Loucy (cell line): ENCODE measurements around the gene CACNA1C.

Experiments
- H2AFZ ChIP-seq: fragments of 200-600 bp; sonication (generic); 2 replicates; pipeline ENCODE4 v1.6.0; 2016; ENCODE audit warnings: antibody characterized with exemption, mild to moderate bottlenecking, low read length, moderate library complexity
- H3F3A ChIP-seq: fragments of 200-600 bp; 2 replicates; pipeline ENCODE4 v1.6.0; 2016; ENCODE audit warnings: antibody characterized with exemption, low read depth, mild to moderate bottlenecking
- H3K27me3 ChIP-seq: fragments of 200-600 bp; sonication (generic); 2 replicates; pipeline ENCODE4 v1.6.1; 2014; ENCODE audit warnings: low read length, mild to moderate bottlenecking; ENCODE audit not compliant: insufficient read depth, poor library complexity, severe bottlenecking
- H3K36me3 ChIP-seq: fragments of 200-600 bp; sonication (generic); 2 replicates; pipeline ENCODE4 v1.6.1; 2016; ENCODE audit warnings: low read length; ENCODE audit not compliant: insufficient read depth
- H3K4me1 ChIP-seq: fragments of 200-600 bp; sonication (generic); 2 replicates; pipeline ENCODE4 v1.5.1; 2014; ENCODE audit warnings: low read length, mild to moderate bottlenecking; ENCODE audit not compliant: insufficient read depth, poor library complexity, severe bottlenecking
- H3K4me2 ChIP-seq: fragments of 200-600 bp; sonication (generic); 2 replicates; pipeline ENCODE4 v1.6.0; 2014; ENCODE audit warnings: antibody characterized with exemption, low read length, low read depth, mild to moderate bottlenecking; ENCODE audit not compliant: poor library complexity, severe bottlenecking
- H3K4me3 ChIP-seq: fragments of 200-600 bp; sonication (generic); 2 replicates; pipeline ENCODE4 v1.5.1; 2014; ENCODE audit warnings: low read length, mild to moderate bottlenecking, mixed read lengths; ENCODE audit not compliant: poor library complexity, severe bottlenecking
- H3K79me2 ChIP-seq: fragments of 200-600 bp; sonication (generic); 2 replicates; pipeline ENCODE4 v1.6.1; 2014; ENCODE audit warnings: low read length; ENCODE audit not compliant: insufficient read depth
- H3K9ac ChIP-seq: fragments of 200-600 bp; sonication (generic); 2 replicates; pipeline ENCODE4 v1.6.0; 2014; ENCODE audit warnings: mild to moderate bottlenecking, low read depth, low read length, moderate library complexity; ENCODE audit not compliant: poor library complexity, severe bottlenecking
- H3K9me2 ChIP-seq: fragments of 200-600 bp; sonication (generic); replicated peaks from 2 replicates; pipeline ENCODE4 v1.6.1; 2016; ENCODE audit warnings: low read depth, low read length, mixed read lengths
- H3K9me3 ChIP-seq: fragments of 200-600 bp; sonication (generic); 2 replicates; pipeline ENCODE4 v1.6.1; 2014; ENCODE audit warnings: mild to moderate bottlenecking, antibody characterized with exemption, low read length, low read depth; ENCODE audit not compliant: insufficient read depth
- H4K20me1 ChIP-seq: fragments of 200-600 bp; sonication (generic); 2 replicates; pipeline ENCODE4 v1.6.0; 2014; ENCODE audit warnings: antibody characterized with exemption, low read length, mild to moderate bottlenecking; ENCODE audit not compliant: insufficient read depth, poor library complexity, severe bottlenecking
- CTCF ChIP-seq: fragments of 200-600 bp; sonication (generic); conservative IDR thresholded peaks from 2 replicates; pipeline ENCODE4 v1.5.1; 2014; ENCODE audit warnings: mild to moderate bottlenecking, antibody characterized with exemption, low read length
- EZH2phosphoT487 ChIP-seq: fragments of 200-600 bp; IDR thresholded peaks from 2 replicates; pipeline ENCODE4 v1.6.1; 2018; ENCODE audit warnings: antibody characterized with exemption, mild to moderate bottlenecking, moderate library complexity, borderline replicate concordance

CACNA1C gene

GRCh38 chr12:2359725-2360629 is 307.2 kb downstream of the CACNA1C start:
- no peaks in the 10 kb centered on the region for H4K20me1 ChIP-seq
- H3K36me3 ChIP-seq, result no peaks in the 10 kb centered on the region
- no peak overlapping the region for H3K4me2 ChIP-seq
- no peaks in the 10 kb centered on the region for H3F3A ChIP-seq
- H3K9ac ChIP-seq, result no peak overlapping the region
- H3K4me3 ChIP-seq, result no peak overlapping the region
- no peak overlapping the region for H2AFZ ChIP-seq
- no peaks in the 10 kb centered on the region for H3K9me3 ChIP-seq
- H3K79me2 ChIP-seq, result no peaks in the 10 kb centered on the region
- no peaks in the 10 kb centered on the region for H3K27me3 ChIP-seq
- H3K4me1 ChIP-seq, result no peaks in the 10 kb centered on the region
- no peak for TF ChIP-seq CTCF
- TF ChIP-seq EZH2phosphoT487, result no peak
- H3K9me2 ChIP-seq, result no peaks in the 10 kb centered on the region

- Histone ChIP-seq H3K27me3 (no peaks in the 10 kb centered on the region), H3K9me3 (no peaks in the 10 kb centered on the region), H3F3A (no peaks in the 10 kb centered on the region), H3K4me1 (no peaks in the 10 kb centered on the region), H3K9me2 (no peaks in the 10 kb centered on the region), H3K36me3 (no peaks in the 10 kb centered on the region), H2AFZ (no peak overlapping the region), H3K4me2 (no peak overlapping the region), H4K20me1 (no peaks in the 10 kb centered on the region), H3K79me2 (no peaks in the 10 kb centered on the region), H3K4me3 (no peak overlapping the region), H3K9ac (no peak overlapping the region)
- no peak for TF ChIP-seq EZH2phosphoT487
- peak; percentile 50 for TF ChIP-seq CTCF
Measured at GRCh38 chr12:2360630-2361170, 307.9 kb downstream of the CACNA1C start.

GRCh38 chr12:2363836-2364609 is 311.2 kb downstream of the CACNA1C start:
- Histone ChIP-seq H3K79me2 (no peaks in the 10 kb centered on the region), H3K4me2 (no peak overlapping the region), H2AFZ (no peak overlapping the region), H3K4me1 (no peaks in the 10 kb centered on the region), H3K4me3 (no peak overlapping the region), H3K9me2 (no peaks in the 10 kb centered on the region), H3K36me3 (no peaks in the 10 kb centered on the region), H4K20me1 (no peaks in the 10 kb centered on the region), H3F3A (no peaks in the 10 kb centered on the region), H3K9ac (no peak overlapping the region), H3K27me3 (no peaks in the 10 kb centered on the region), H3K9me3 (no peaks in the 10 kb centered on the region)
- no peak for TF ChIP-seq CTCF
- no peak for TF ChIP-seq EZH2phosphoT487
